ENCODE measurements around the gene CBLB.

The CBLB gene

DNA sequence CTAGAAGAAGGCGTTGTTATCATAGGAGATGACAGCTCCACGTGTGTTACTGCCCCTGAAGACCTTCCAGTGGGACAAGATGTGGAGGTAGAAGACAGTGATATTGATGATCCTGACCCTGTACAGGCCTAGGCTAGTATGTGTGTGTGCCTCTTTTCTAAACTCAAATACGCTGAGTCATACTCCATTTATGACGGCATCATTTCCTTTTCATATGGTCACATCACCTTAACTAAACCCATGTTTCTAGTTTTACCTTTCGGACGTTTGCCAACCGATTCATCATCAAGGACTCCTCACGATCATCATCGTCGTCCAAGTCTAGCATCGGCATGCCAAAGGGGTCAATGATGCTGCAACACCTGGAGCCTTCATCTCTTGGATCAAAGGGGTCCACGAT lies 149.0 kb downstream of the CBLB start:
- no peak overlapping the region for H3K9ac ChIP-seq (ENCODE audit: low read length)
- H3K9me3 ChIP-seq (ENCODE audit: control insufficient read depth, low read length) = no peaks in the 10 kb centered on the region
- no peaks in the 10 kb centered on the region for H3K27me3 ChIP-seq (replicated peaks; ENCODE audit: control insufficient read depth, insufficient read depth, low read length)
- H3K36me3 ChIP-seq (ENCODE audit: control insufficient read depth, insufficient read depth, low read length, severe bottlenecking) = peaks cover 63% of the 10 kb centered on the region
- DNase-seq (ENCODE audit: low read depth) = no peak
- H3K4me1 ChIP-seq (ENCODE audit: control insufficient read depth, insufficient read depth, low read length) = peaks cover 7% of the 10 kb centered on the region
- H3K4me3 ChIP-seq (ENCODE audit: low read length) = no peak overlapping the region

DNA sequence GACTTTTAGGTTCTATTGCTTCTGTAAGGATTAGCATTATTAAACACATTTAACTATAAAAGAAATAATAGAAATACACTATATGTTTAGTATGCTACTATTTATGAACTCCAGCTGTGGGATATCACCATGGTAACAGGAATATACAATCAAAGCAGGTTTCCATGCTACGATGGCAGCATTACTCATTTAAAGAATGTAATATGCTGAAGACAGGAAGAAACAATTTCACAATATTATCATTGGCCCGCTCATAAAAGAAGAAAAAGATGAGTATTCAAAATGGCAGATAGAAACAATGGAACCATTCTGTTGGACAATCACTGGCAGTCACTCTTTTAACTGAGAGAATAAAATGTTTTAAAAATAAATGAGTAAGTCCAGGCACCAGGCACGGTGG lies 153.4 kb downstream of the CBLB start:
- peaks cover 94% of the 10 kb centered on the region for H3K36me3 ChIP-seq (ENCODE audit: control insufficient read depth, insufficient read depth, low read length, severe bottlenecking)
- no peaks in the 10 kb centered on the region for H3K9me3 ChIP-seq (ENCODE audit: control insufficient read depth, low read length)
- no peaks in the 10 kb centered on the region for H3K27me3 ChIP-seq (replicated peaks; ENCODE audit: control insufficient read depth, insufficient read depth, low read length)
- H3K4me3 ChIP-seq (ENCODE audit: low read length) = no peak overlapping the region
- H3K9ac ChIP-seq (ENCODE audit: low read length) = no peak overlapping the region
- peak; percentile 66 for DNase-seq (ENCODE audit: low read depth)
- peaks cover 4% of the 10 kb centered on the region for H3K4me1 ChIP-seq (ENCODE audit: control insufficient read depth, insufficient read depth, low read length)

DNA sequence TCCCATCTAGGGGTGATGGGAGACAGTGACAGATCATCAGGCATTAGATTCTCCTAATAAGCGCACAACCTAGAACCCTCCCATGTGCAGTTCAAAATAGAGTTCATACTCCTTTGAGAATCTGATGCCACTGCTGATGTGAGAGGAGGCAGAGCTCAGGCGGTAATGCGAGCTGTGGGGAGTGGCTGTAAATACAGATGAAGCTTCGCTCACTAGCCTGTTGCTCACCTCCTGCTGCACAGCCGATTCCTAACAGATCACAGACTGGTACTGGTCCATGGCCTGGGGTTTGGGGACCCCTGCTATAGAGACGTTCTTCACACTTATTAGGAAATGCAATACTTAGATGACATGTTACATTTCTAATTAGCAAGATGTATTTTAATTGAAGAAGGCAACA lies 154.4 kb downstream of the CBLB start:
- Histone ChIP-seq H3K9ac (ENCODE audit: low read length) (no peak overlapping the region), H3K36me3 (ENCODE audit: control insufficient read depth, insufficient read depth, low read length, severe bottlenecking) (peaks cover 94% of the 10 kb centered on the region), H3K4me3 (ENCODE audit: low read length) (no peak overlapping the region), H3K27me3 (replicated peaks; ENCODE audit: control insufficient read depth, insufficient read depth, low read length) (no peaks in the 10 kb centered on the region), H3K4me1 (ENCODE audit: control insufficient read depth, insufficient read depth, low read length) (peaks cover 4% of the 10 kb centered on the region), H3K9me3 (ENCODE audit: control insufficient read depth, low read length) (no peaks in the 10 kb centered on the region)
- DNase-seq (ENCODE audit: low read depth) = no peak

DNA sequence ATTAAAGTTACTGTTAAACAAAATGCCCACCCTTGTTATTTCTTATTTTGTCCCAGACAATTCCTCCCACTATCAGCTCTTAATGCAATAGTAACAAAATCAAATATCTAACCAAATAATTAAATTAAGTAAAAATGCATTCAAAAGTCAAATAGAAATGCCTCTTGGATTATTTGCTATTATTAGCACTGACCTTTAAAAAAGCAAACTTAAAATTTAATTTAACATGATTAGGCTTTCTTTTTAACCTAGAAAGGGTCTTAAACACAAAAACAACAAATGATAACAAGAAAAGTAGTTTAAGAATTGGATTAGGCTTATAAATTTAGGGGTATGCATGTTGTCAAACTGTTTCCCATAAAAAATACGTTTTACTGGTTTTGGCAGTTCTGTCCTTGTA lies 159.8 kb downstream of the CBLB start:
- no peaks in the 10 kb centered on the region for H3K9me3 ChIP-seq (ENCODE audit: control insufficient read depth, low read length)
- peaks cover 4% of the 10 kb centered on the region for H3K4me1 ChIP-seq (ENCODE audit: control insufficient read depth, insufficient read depth, low read length)
- no peaks in the 10 kb centered on the region for H3K27me3 ChIP-seq (replicated peaks; ENCODE audit: control insufficient read depth, insufficient read depth, low read length)
- peaks cover 76% of the 10 kb centered on the region for H3K36me3 ChIP-seq (ENCODE audit: control insufficient read depth, insufficient read depth, low read length, severe bottlenecking)
- no peak overlapping the region for H3K4me3 ChIP-seq (ENCODE audit: low read length)
- DNase-seq (ENCODE audit: low read depth) = no peak
- no peak overlapping the region for H3K9ac ChIP-seq (ENCODE audit: low read length)

DNA sequence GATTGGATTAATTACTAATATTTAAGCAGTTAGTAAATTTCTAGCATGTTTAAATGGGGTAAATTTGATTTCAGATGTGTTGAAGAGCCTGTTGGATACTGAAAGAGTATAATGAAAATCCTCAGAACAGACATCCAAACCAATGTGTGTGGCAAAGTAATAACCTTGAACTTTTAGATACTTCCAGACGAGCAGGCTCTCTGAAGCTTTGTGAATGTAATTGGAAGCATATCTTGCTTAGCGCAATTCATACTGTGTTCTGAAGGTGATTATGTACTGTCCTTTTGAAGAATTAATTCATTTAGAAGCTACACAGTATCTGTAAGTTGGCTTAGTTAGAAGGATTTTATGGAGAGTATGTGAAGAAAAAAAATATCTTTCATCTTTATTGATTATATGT lies 161.8 kb downstream of the CBLB start:
- Histone ChIP-seq H3K27me3 (replicated peaks; ENCODE audit: control insufficient read depth, insufficient read depth, low read length) (no peaks in the 10 kb centered on the region), H3K9me3 (ENCODE audit: control insufficient read depth, low read length) (no peaks in the 10 kb centered on the region), H3K4me1 (ENCODE audit: control insufficient read depth, insufficient read depth, low read length) (no peaks in the 10 kb centered on the region), H3K9ac (ENCODE audit: low read length) (no peak overlapping the region), H3K4me3 (ENCODE audit: low read length) (no peak overlapping the region), H3K36me3 (ENCODE audit: control insufficient read depth, insufficient read depth, low read length, severe bottlenecking) (peaks cover 76% of the 10 kb centered on the region)
- DNase-seq (ENCODE audit: low read depth) = no peak

DNA sequence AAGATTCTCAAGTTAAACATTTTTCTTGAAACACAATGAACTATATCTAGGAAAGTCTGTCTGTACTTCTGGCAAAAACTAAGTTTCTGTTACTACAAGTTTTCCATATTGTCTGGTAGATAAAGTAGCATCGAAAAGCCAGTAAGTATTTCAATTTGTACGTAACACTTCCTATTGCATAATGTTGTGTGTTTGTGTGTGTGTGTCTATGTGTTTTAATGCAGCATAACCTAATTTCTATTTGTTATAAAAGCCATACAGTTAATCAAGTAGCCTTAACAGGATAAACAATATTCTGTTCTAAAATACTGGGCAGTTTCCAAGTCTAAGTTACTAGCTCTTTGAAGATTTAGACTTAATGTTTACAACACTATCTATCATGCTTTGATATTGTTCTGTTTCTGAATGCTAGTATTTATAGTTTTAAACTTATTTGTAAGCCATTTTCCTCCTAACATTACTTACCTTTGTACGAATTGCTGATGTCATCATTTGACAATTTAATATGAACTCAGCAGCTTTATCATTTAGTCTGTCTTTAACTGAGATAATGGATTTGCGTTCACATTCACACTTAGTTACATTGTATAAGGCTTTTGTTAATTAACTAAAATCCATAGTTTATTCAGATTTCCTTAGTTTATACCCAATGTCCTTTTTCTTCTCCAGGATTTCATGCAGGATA lies 163.9 kb downstream of the CBLB start:
- H3K9ac ChIP-seq (ENCODE audit: low read length) = no peak overlapping the region
- no peak overlapping the region for H3K4me3 ChIP-seq (ENCODE audit: low read length)
- no peak for DNase-seq (ENCODE audit: low read depth)
- no peaks in the 10 kb centered on the region for H3K27me3 ChIP-seq (replicated peaks; ENCODE audit: control insufficient read depth, insufficient read depth, low read length)
- H3K36me3 ChIP-seq (ENCODE audit: control insufficient read depth, insufficient read depth, low read length, severe bottlenecking) = peaks cover 76% of the 10 kb centered on the region
- H3K9me3 ChIP-seq (ENCODE audit: control insufficient read depth, low read length) = no peaks in the 10 kb centered on the region
- H3K4me1 ChIP-seq (ENCODE audit: control insufficient read depth, insufficient read depth, low read length) = no peaks in the 10 kb centered on the region

DNA sequence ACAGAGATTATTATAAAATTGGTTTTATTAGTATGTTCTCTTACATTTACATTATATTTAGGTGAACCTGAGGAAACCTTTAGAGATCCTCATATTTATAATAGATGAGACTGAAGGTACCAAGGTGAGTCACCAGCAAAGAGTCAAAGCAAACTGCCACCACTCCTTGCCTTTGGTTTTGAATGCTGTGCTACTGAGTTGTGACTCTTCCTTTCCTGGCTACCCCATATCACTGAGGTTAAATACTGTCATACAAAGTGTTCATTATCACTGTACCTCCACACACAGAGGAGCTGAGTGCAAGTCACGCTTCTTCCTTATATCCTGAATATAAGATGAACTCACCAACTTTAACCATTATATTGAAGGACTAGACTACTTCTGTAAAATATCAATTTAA lies 168.2 kb downstream of the CBLB start:
- Histone ChIP-seq H3K27me3 (replicated peaks; ENCODE audit: control insufficient read depth, insufficient read depth, low read length) (no peaks in the 10 kb centered on the region), H3K9ac (ENCODE audit: low read length) (no peak overlapping the region), H3K4me3 (ENCODE audit: low read length) (no peak overlapping the region), H3K9me3 (ENCODE audit: control insufficient read depth, low read length) (no peaks in the 10 kb centered on the region), H3K4me1 (ENCODE audit: control insufficient read depth, insufficient read depth, low read length) (no peaks in the 10 kb centered on the region), H3K36me3 (ENCODE audit: control insufficient read depth, insufficient read depth, low read length, severe bottlenecking) (peaks cover 57% of the 10 kb centered on the region)
- no peak for DNase-seq (ENCODE audit: low read depth)

DNA sequence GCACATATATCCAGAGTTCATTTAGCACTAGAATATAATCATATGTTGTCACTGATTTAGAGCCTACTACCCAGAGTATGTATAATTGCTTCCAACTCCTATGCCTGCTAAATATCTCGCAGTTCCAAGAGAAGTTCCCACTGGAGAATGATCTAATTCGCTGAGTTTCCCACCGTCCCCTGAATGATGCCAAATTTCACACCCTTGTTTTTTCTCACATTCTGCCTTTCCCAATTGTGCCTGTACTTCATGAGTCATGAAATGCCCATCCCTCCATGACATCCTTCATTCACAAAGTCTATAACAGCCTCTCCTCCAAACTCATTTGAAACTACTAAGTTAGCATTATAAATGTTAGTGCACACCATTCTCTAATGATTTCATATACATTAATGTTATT lies 177.2 kb downstream of the CBLB start:
- no peak for DNase-seq (ENCODE audit: low read depth)
- Histone ChIP-seq H3K9ac (ENCODE audit: low read length) (no peak overlapping the region), H3K27me3 (replicated peaks; ENCODE audit: control insufficient read depth, insufficient read depth, low read length) (no peaks in the 10 kb centered on the region), H3K4me1 (ENCODE audit: control insufficient read depth, insufficient read depth, low read length) (peaks cover 16% of the 10 kb centered on the region), H3K9me3 (ENCODE audit: control insufficient read depth, low read length) (no peaks in the 10 kb centered on the region), H3K36me3 (ENCODE audit: control insufficient read depth, insufficient read depth, low read length, severe bottlenecking) (peaks cover 40% of the 10 kb centered on the region), H3K4me3 (ENCODE audit: low read length) (no peak overlapping the region)

DNA sequence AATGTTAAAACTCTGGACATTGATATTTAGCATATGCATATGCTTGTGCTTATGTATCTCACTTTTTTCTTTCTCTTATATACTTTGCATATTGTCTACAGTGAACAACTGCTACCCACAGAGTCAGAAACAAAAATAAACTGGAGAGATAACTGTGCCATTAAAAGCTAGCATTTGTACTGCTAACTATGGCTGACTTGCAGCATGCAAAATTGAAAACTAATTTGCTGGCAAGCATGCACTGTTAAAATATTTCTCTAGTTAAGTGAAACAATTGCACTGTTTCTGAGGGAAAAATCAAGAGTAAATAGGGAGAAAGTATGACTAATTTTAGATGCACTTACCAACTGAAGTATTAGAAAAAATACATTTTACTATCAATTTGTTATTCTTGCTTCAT lies 177.8 kb downstream of the CBLB start:
- Histone ChIP-seq H3K9me3 (ENCODE audit: control insufficient read depth, low read length) (no peaks in the 10 kb centered on the region), H3K36me3 (ENCODE audit: control insufficient read depth, insufficient read depth, low read length, severe bottlenecking) (peaks cover 38% of the 10 kb centered on the region), H3K9ac (ENCODE audit: low read length) (no peak overlapping the region), H3K27me3 (replicated peaks; ENCODE audit: control insufficient read depth, insufficient read depth, low read length) (no peaks in the 10 kb centered on the region), H3K4me3 (ENCODE audit: low read length) (no peak overlapping the region), H3K4me1 (ENCODE audit: control insufficient read depth, insufficient read depth, low read length) (peaks cover 20% of the 10 kb centered on the region)
- peak; percentile 29 for DNase-seq (ENCODE audit: low read depth)

DNA sequence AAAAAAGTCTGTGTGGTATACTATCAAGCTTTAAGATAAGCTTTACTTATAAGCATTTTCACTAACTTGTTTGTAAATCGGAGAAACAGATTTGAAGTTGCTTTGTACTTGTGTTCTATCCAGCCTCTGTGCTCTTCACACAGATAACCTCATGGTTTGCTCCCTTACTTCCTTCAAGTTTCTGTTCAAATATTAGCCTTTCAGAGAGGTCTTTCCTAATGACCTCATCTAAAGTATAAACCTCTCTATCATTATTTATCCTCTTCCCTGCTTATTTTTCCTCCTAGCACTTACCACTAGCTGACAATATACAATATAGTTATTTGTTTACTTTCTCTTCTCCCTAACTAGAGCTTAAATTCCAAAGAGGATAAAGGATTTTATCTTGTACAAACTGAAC lies 180.0 kb downstream of the CBLB start:
- H3K4me3 ChIP-seq (ENCODE audit: low read length) = no peak overlapping the region
- no peaks in the 10 kb centered on the region for H3K9me3 ChIP-seq (ENCODE audit: control insufficient read depth, low read length)
- DNase-seq (ENCODE audit: low read depth) = peak; percentile 2
- H3K27me3 ChIP-seq (replicated peaks; ENCODE audit: control insufficient read depth, insufficient read depth, low read length) = no peaks in the 10 kb centered on the region
- peaks cover 38% of the 10 kb centered on the region for H3K36me3 ChIP-seq (ENCODE audit: control insufficient read depth, insufficient read depth, low read length, severe bottlenecking)
- no peak overlapping the region for H3K9ac ChIP-seq (ENCODE audit: low read length)
- H3K4me1 ChIP-seq (ENCODE audit: control insufficient read depth, insufficient read depth, low read length) = peaks cover 20% of the 10 kb centered on the region

DNA sequence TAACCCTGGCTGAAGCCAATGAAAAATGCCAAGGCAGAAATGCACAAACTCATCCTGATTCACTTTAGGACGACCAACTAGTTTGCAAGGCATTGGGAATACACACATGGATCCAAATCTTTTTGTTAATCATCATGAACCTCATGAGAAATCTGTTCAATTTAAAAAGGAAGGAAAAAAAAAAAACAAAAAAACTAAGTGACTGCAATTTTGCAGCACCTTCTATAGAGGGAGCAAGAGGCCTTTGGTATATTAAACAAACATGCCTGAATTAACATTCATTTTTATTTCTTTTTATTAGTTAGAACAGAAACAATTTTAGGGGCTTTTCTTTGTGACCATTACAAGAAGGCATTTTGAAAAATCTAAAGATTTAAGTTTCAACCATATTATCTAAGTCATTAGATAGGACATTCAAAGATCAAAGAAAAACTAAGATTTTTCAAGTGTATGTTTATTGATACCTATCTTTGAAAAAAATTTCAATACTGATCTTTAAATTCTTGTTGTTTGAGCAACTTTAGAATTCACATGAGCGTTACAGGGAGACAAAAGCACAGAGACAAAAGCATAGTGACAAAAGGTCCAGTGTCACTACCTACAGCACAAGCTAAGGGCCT lies 182.4 kb downstream of the CBLB start:
- H3K27me3 ChIP-seq (replicated peaks; ENCODE audit: control insufficient read depth, insufficient read depth, low read length) = no peaks in the 10 kb centered on the region
- H3K9ac ChIP-seq (ENCODE audit: low read length) = peak overlapping the region; percentile 57
- peaks cover 42% of the 10 kb centered on the region for H3K36me3 ChIP-seq (ENCODE audit: control insufficient read depth, insufficient read depth, low read length, severe bottlenecking)
- peaks cover 12% of the 10 kb centered on the region for H3K4me1 ChIP-seq (ENCODE audit: control insufficient read depth, insufficient read depth, low read length)
- no peaks in the 10 kb centered on the region for H3K9me3 ChIP-seq (ENCODE audit: control insufficient read depth, low read length)
- peak; percentile 74 for DNase-seq (ENCODE audit: low read depth)
- H3K4me3 ChIP-seq (ENCODE audit: low read length) = no peak overlapping the region

DNA sequence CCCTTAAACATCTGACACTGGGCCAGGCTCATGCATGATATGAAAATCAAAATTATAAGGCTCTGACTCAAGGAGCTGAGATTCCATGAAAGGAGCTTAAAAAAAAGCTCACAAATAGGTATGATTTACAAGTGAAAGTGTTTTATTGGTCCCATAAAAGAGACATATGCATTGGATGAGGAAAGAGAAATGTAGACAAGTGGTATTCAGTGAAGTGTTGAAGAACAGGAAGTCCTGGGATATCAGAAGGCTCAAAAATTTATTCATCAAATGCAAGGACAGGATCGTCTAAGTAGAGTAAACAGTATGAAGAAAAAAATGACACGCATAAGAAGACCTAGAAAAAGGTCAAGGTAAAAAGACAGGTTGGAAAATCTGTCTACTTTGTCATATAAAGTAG lies 188.9 kb downstream of the CBLB start:
- Histone ChIP-seq H3K9me3 (ENCODE audit: control insufficient read depth, low read length) (no peaks in the 10 kb centered on the region), H3K4me3 (ENCODE audit: low read length) (no peak overlapping the region), H3K4me1 (ENCODE audit: control insufficient read depth, insufficient read depth, low read length) (no peaks in the 10 kb centered on the region), H3K27me3 (replicated peaks; ENCODE audit: control insufficient read depth, insufficient read depth, low read length) (no peaks in the 10 kb centered on the region), H3K9ac (ENCODE audit: low read length) (no peak overlapping the region), H3K36me3 (ENCODE audit: control insufficient read depth, insufficient read depth, low read length, severe bottlenecking) (peaks cover 86% of the 10 kb centered on the region)
- no peak for DNase-seq (ENCODE audit: low read depth)

All from adipocyte (in vitro differentiated cells).